Bronchial epithelial cell (primary cell): Measurements from ENCODE around the gene AFAP1L1. TPM values are rescaled to one million over a fixed set of nuclear protein-coding genes. Genes with fewer than 3 reads are reported as not detected.
A peak's percentile ranks its signal among the peaks of the same experiment; 100 is the strongest.

Experiments
- DNase-seq: peaks from one replicate; pipeline ENCODE4 v3.0.0-alpha.2; 2010; ENCODE audit warnings: low read depth
- FAIRE-seq: peaks from 2 replicates; lab custom pipeline; 2011; peaks lifted over from hg19 to GRCh38; lab: Jason Lieb, UNC
- H3K27me3 ChIP-seq: 2 replicates; pipeline ENCODE4 v1.5.1; 2011; ENCODE audit warnings: low read length; ENCODE audit not compliant: control insufficient read depth, insufficient read depth
- H3K36me3 ChIP-seq: 2 replicates; pipeline ENCODE4 v1.5.1; 2011; ENCODE audit warnings: low read length; ENCODE audit not compliant: control insufficient read depth, insufficient read depth
- H3K4me3 ChIP-seq: 2 replicates; pipeline ENCODE4 v1.5.1; 2011; ENCODE audit warnings: mild to moderate bottlenecking, low read depth, low read length, control low read depth
- total RNA-seq: library from RNA; depleted of rRNA; stranded (reverse); fragments of >200 nt; gene quantifications from 2 replicates; pipeline ENCODE4 v1.2.1, GENCODE V29; 2014
- TF ChIP-seq, protein P1 (sequence below): IDR thresholded peaks from 2 replicates; pipeline ENCODE4 v1.5.1; 2011; ENCODE audit warnings: mild to moderate bottlenecking, moderate library complexity, low read length, control low read depth, inconsistent platforms; ENCODE audit not compliant: insufficient read depth, severe bottlenecking

AFAP1L1 gene
- total RNA-seq, 1 donor from 2014 or later: 17.4 TPM

DNA sequence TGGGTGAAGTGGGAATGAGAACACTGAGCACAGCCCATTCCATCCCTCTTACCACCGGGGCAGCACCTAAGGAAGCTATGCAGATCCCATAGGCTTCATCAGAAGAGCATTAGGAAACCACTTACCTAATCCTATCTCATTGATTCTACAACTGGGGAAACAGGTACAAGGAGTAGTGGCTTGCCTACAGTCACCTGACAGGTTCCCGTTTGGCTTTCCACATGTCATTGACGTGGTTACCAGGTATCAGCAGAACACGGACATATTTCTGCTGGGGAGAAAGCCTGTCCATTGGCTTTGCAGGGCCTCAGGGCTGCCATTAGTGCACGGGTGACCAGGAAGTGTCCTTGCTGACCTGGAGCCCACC is 11.3 kb downstream of the AFAP1L1 start:
- TF ChIP-seq, protein P1, sequence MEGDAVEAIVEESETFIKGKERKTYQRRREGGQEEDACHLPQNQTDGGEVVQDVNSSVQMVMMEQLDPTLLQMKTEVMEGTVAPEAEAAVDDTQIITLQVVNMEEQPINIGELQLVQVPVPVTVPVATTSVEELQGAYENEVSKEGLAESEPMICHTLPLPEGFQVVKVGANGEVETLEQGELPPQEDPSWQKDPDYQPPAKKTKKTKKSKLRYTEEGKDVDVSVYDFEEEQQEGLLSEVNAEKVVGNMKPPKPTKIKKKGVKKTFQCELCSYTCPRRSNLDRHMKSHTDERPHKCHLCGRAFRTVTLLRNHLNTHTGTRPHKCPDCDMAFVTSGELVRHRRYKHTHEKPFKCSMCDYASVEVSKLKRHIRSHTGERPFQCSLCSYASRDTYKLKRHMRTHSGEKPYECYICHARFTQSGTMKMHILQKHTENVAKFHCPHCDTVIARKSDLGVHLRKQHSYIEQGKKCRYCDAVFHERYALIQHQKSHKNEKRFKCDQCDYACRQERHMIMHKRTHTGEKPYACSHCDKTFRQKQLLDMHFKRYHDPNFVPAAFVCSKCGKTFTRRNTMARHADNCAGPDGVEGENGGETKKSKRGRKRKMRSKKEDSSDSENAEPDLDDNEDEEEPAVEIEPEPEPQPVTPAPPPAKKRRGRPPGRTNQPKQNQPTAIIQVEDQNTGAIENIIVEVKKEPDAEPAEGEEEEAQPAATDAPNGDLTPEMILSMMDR: no peak

DNA sequence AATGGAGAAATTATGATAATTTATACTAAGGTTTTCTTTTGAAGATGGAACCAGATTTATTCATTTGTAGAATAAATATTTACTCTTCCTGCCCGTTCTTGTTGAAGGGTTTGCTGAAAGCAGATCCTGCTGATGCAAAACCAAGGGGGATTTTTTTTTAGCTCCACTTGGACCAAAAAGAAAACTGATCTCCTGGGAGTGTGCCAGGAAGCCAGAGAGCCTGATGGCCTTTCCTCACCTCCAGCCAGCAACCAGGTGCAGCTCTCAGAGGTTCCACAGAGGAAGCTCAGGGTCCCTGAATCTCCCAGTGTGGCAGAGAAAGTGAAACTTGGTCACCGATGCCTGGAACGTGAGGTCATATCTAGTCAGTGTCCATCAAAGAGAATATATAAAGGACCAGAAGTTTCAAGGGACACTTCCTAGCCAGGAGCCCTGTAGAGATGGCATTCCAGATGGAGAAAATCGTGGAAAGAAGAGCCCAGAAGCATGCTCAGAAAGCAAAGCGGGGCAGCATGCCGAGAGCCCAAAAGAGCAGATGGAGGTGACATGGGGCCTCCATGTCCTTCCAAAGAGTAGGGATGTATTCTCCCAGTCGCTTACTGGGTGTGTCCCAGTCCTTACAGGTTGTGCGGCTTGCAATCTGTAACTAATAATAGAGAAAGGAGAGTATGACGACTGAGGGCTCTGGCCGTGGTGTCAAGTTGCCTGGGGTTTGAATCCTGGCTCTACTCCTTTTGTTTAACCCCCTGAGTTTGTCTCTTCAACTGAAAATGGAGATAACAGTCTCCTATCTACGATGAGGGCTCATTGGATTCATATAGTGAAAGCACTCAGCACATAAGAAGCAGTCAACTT is 12.2 kb downstream of the AFAP1L1 start:
- no peaks in the 10 kb centered on the region for H3K27me3 ChIP-seq
- H3K4me3 ChIP-seq: no peak overlapping the region
- no peak for FAIRE-seq
- TF ChIP-seq, protein P1: no peak
- no peaks in the 10 kb centered on the region for H3K36me3 ChIP-seq
- peak; percentile 58 for DNase-seq

More for the DNA sequence above, 11.3 kb downstream of the AFAP1L1 start:
- DNase-seq (peak; percentile 31), FAIRE-seq (no peak)
- H3K36me3 ChIP-seq: no peaks in the 10 kb centered on the region
- no peak overlapping the region for H3K4me3 ChIP-seq
- H3K27me3 ChIP-seq: no peaks in the 10 kb centered on the region

DNA sequence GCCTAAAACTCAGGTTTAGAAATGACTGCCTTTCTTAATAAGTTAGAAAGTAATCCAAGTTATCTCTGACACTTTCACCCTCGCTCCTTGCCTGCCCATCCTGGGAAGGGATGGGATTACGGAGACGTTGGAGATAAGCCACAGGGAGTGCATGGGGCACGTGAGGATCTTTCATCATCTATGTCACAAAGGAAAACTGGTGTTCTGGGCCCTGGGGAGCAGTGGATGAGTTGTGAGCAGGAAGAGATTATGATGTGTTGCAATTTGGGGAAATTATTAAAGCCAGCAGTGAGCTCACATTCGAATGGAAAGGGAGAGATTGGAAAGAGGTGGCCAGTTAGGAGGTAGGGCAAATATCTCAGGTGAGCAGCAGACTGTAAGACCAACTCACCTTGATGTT is 12.8 kb downstream of the AFAP1L1 start:
- FAIRE-seq: no peak
- Histone ChIP-seq H3K27me3 (no peaks in the 10 kb centered on the region), H3K4me3 (no peak overlapping the region), H3K36me3 (no peaks in the 10 kb centered on the region)
- peak; percentile 82 for DNase-seq
- TF ChIP-seq, protein P1: no peak

DNA sequence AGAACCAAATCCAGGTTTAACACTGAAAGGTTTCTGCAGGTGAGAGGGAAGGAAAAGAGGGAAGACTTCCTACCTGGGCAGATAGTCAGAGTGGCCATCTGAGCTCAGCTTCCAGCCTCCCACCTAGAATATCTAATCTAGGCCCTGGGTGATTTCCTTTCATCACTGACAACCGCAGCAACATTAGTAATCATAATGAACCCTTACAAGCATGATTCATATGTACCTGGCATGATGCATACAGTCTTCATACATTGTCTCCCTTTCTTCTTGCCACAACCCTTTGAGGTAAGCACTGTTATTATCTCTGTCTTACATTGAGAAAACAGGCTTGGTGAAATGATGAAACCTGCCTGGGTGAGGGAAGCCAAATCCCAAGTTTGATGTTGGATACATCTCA is 13.5 kb downstream of the AFAP1L1 start:
- FAIRE-seq (peak; percentile 99), DNase-seq (peak; percentile 97)
- Histone ChIP-seq H3K36me3 (no peaks in the 10 kb centered on the region), H3K27me3 (no peaks in the 10 kb centered on the region), H3K4me3 (no peak overlapping the region)
- TF ChIP-seq, protein P1: no peak

DNA sequence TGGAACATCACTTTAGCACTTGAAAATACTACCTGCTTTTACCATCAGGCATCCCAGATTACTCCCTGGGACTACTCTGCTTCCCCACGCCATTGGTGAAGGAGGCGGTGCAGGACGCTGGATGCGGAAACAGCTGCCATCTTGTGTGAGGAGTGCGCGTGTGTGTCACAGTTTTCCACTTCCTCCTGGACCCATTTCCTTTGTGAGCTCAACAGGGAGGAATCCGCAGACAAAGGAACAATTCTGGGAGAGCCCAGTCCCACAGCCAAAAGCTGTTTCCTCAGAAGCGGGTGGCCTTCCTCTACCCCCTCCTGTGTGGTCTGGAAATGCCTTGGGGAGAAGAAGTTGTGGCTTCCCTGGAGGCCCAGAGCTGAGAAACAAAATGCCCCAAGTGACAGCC is 16.8 kb downstream of the AFAP1L1 start:
- TF ChIP-seq, protein P1: no peak
- DNase-seq: no peak
- no peaks in the 10 kb centered on the region for H3K36me3 ChIP-seq
- no peak for FAIRE-seq
- H3K27me3 ChIP-seq: no peaks in the 10 kb centered on the region
- no peak overlapping the region for H3K4me3 ChIP-seq
